SK-N-MC (cell line): ENCODE data around the gene SEMA3B.
"Not testable (repeated sequence)": the region's sequence is repeated elsewhere in the genome, so short reads cannot be mapped to it uniquely, and the experiment has no call there.

Source experiments
- DNase-seq: peaks from one replicate; pipeline ENCODE4 v3.0.0-alpha.2; 2011; ENCODE audit warnings: low read depth, low spot score
- H3K27ac ChIP-seq: fragments of 200-600 bp; sonication (generic); 2 replicates; pipeline ENCODE4 v1.5.1; 2016; ENCODE audit warnings: mixed run types
- H3K36me3 ChIP-seq: fragments of 200-600 bp; sonication (generic); 2 replicates; pipeline ENCODE4 v1.6.1; 2017; ENCODE audit warnings: antibody characterized with exemption, low read length, mixed read lengths; ENCODE audit not compliant: insufficient read depth
- H3K4me3 ChIP-seq: fragments of 200-600 bp; sonication (generic); 2 replicates; pipeline ENCODE4 v1.5.1; 2016
- H3K9ac ChIP-seq: fragments of 200-600 bp; sonication (generic); 2 replicates; pipeline ENCODE4 v1.8.0; 2017; ENCODE audit warnings: mixed run types, mixed read lengths; ENCODE audit not compliant: insufficient read length
- H3K9me3 ChIP-seq: fragments of 200-600 bp; sonication (generic); 2 replicates; pipeline ENCODE4 v1.6.1; 2017; ENCODE audit warnings: low read depth, mild to moderate bottlenecking, antibody characterized with exemption, low read length, moderate library complexity, mixed read lengths
- EZH2 ChIP-seq: fragments of 200-600 bp; sonication (generic); IDR thresholded peaks from one replicate; pipeline ENCODE4 v1.6.1; 2017; ENCODE audit warnings: antibody characterized with exemption
- FOXP2 ChIP-seq: optimal IDR thresholded peaks from 2 replicates; pipeline ENCODE3; 2011; ENCODE audit warnings: mild to moderate bottlenecking, moderate library complexity; ENCODE audit not compliant: insufficient read depth; ENCODE audit errors: extremely low read length, control extremely low read depth
- POLR2AphosphoS5 ChIP-seq: IDR thresholded peaks from 2 replicates; pipeline ENCODE4 v1.6.1; 2012; ENCODE audit warnings: mild to moderate bottlenecking, low read depth, low read length, borderline replicate concordance

Gene SEMA3B

GRCh38 chr3:50299929-50300680 is 31.2 kb downstream of the SEMA3B start:
- Histone ChIP-seq H3K27ac (no peak overlapping the region; the same call in 1 of the 2 replicates), H3K4me3 (peak overlapping the region; percentile 82), H3K9ac (peak overlapping the region; percentile 61), H3K36me3 (no peaks in the 10 kb centered on the region), H3K9me3 (no peaks in the 10 kb centered on the region)
- no peak for TF ChIP-seq EZH2
- no peak for TF ChIP-seq POLR2AphosphoS5
- TF ChIP-seq FOXP2 = no peak
- DNase-seq = no peak

DNA sequence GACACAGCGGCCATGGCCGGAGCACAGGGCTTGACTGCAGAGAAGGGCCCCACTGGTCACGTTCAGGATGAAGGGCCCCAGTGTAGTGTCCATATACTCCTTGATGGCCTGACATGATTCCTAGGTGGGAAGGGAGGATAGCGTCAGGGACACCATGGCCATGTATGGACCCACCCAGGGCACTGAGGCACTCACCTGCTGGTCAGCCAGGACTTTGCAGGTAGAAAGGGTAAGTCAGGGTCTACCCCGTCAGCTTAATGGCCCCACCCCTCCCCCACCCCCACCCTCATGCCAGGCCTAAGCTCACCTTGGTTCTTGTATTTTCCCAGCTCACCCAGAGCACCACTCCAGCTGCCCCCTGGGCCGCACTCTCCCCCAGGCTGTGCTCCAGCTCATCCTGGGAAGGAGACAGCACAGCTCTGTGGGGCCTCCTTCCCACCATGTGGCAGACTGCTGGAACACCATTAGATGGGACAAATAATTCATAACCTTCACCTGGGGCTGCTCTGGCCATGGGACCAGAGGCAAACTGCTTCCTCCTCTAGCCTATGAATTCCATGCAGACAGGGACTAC is 31.8 kb downstream of the SEMA3B start:
- H3K27ac ChIP-seq = no peak overlapping the region
- no peak overlapping the region for H3K4me3 ChIP-seq
- H3K9me3 ChIP-seq = no peaks in the 10 kb centered on the region
- TF ChIP-seq POLR2AphosphoS5 (no peak), FOXP2 (no peak), EZH2 (no peak)
- no peak overlapping the region for H3K9ac ChIP-seq
- DNase-seq = no peak
- H3K36me3 ChIP-seq = no peaks in the 10 kb centered on the region

DNA sequence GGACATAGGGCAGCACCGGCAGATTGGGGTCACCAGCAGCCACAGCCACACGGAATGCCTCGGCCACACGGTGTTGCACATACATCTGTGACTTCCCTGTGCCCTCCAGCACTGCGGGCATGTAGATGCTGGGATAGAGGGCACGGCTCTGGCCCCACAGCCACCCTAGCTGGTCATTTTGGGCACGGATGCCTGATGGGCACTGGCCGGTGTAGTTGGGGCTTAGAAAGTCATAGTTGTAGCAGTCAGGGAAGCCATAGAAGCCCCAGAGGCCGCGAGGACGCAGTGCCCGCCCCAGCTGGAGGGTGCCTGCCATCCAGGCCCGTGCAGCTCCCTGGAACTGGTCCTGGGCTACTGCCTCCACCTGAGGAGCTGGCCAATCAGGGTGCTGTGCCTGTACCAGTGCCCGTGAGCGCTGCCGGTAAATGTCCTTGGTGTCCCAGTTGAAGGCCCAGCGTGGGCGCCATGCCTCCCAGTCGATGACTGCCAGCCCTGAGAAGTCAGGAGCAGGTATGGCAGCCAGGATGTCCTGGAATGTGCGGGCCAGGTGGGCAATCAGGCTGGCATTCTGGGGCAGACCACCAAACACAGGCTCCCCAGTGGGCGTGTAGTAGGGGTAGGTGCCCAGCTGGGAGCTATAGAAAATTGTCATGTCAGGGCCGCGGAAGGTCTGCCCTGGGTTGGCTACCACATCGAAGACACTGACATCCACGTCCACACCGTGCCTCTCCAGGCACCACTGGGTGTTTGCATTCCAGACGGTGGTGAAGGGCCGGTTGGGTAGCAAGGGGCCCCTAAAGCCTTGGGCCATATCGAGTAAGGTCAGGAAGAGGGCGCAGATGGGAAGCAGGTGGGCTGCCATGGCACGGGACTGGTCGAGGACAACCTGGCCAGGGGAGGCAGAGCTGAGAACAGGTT is 33.4 kb downstream of the SEMA3B start:
- H3K27ac ChIP-seq = no peak overlapping the region
- H3K4me3 ChIP-seq = no peak overlapping the region
- H3K9ac ChIP-seq = no peak overlapping the region

GRCh38 chr3:50303013-50303815 is 34.3 kb downstream of the SEMA3B start, which contains the start of gene HYAL1:
Gene HYAL1 (minus strand): TSS chr3:50303574. CDS start chr3:50302956, 618 bp downstream.
- H3K4me3 ChIP-seq = no peak within 1 kb of the TSS
- H3K9ac ChIP-seq = no peak within 1 kb of the TSS
- no peaks in the 10 kb centered on the region for H3K36me3 ChIP-seq
- TF ChIP-seq EZH2 = no peak
- no peak for TF ChIP-seq POLR2AphosphoS5
- TF ChIP-seq FOXP2 = no peak
- H3K9me3 ChIP-seq = no peaks in the 10 kb centered on the region
- H3K27ac ChIP-seq = no peak within 1 kb of the TSS
- DNase-seq = no peak

More for the DNA sequence above, 33.4 kb downstream of the SEMA3B start:
- TF ChIP-seq EZH2 = no peak
- no peak for TF ChIP-seq POLR2AphosphoS5
- no peak for TF ChIP-seq FOXP2
- Histone ChIP-seq H3K36me3 (no peaks in the 10 kb centered on the region), H3K9me3 (no peaks in the 10 kb centered on the region)
- no peak for DNase-seq

- Histone ChIP-seq H3K36me3 (no peaks in the 10 kb centered on the region), H3K9me3 (no peaks in the 10 kb centered on the region), H3K4me3 (no peak overlapping the region), H3K27ac (no peak overlapping the region), H3K9ac (no peak overlapping the region)
- DNase-seq = no peak
- TF ChIP-seq POLR2AphosphoS5 (no peak), FOXP2 (no peak), EZH2 (no peak)
Measured at GRCh38 chr3:50304601-50305000, 35.7 kb downstream of the SEMA3B start.

GRCh38 chr3:50312041-50312440 is 43.1 kb downstream of the SEMA3B start:
- DNase-seq, H3K9ac ChIP-seq, H3K27ac ChIP-seq, H3K4me3 ChIP-seq, H3K36me3 ChIP-seq, H3K9me3 ChIP-seq: not testable (repeated sequence)

DNA sequence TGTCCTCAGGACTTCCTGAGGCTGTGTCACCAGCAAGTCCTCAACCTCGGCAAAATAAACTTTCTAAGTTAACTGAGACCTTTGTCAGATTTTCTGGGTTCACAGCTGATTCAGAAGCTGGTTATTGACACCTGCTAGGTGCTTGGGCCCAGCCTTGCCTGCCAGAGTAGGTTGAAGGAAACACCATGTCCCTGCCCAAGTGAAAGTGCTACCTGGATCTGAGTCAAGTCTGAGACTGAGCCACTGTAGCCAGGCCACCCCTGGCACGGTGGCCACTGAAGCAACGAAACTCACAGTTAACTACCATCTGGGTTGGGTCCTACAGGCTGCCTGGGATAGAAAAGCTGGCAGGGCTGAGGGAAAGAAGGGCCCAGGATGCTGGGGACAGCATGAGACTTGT is 45.4 kb downstream of the SEMA3B start:
- no peaks in the 10 kb centered on the region for H3K9me3 ChIP-seq
- no peak overlapping the region for H3K9ac ChIP-seq
- H3K4me3 ChIP-seq = no peak overlapping the region
- DNase-seq = no peak
- peaks cover 12% of the 10 kb centered on the region; the same call in 1 of the 2 replicates for H3K36me3 ChIP-seq
- H3K27ac ChIP-seq = no peak overlapping the region
- TF ChIP-seq FOXP2 = no peak

- peaks cover 15% of the 10 kb centered on the region; the same call in 1 of the 2 replicates for H3K36me3 ChIP-seq
- H3K9ac ChIP-seq = no peak overlapping the region
- no peak for DNase-seq
- H3K9me3 ChIP-seq = no peaks in the 10 kb centered on the region
- no peak overlapping the region for H3K27ac ChIP-seq
- no peak overlapping the region for H3K4me3 ChIP-seq
- TF ChIP-seq EZH2 (no peak), POLR2AphosphoS5 (no peak)
Measured at GRCh38 chr3:50314816-50315215, 45.9 kb downstream of the SEMA3B start.
